K562 (cell line): Measurements from ENCODE around the gene DIRAS1. TPM values are rescaled to one million over a fixed set of nuclear protein-coding genes. Genes with fewer than 3 reads are reported as not detected.

Source experiments
- ATAC-seq: fragments of 200-7000 bp; cut with Tn5 transposase; 3 replicates; pipeline ENCODE4 v1.9.1; 2020; ENCODE audit warnings: moderate library complexity
- BruUV-seq: library from RNA; stranded (reverse); fragments of 400-500 nt; replicated peaks from 2 replicates; lab custom pipeline; 2021; lab: Mats Ljungman, UMichigan
- CTCF ChIA-PET: fragments of 300-600 bp; formaldehyde crosslinking; extraction: SDS; loops from one replicate; lab custom pipeline; 2021; ENCODE audit warnings: low intra/inter-chr PET ratio; lab: Yijun Ruan, JAX
- POLR2A ChIA-PET: fragments of 300-600, 350-650 bp; sonication (Branson Sonifier 250); formaldehyde crosslinking; extraction: SDS; loops from one replicate; lab custom pipeline; 2021; ENCODE audit warnings: antibody characterized with exemption, inconsistent platforms; lab: Yijun Ruan, JAX
- DNase-seq, 4 experiments: peaks; one replicate each; pipeline versions ENCODE4 v3.0.0 to v3.0.0-alpha.2; 2011 to 2018; ENCODE audit warnings: low spot score in 3 of 4, mixed read lengths in 3 of 4; ENCODE audit errors: extremely low read depth in 1 of 4
- FAIRE-seq: peaks from 2 replicates; lab custom pipeline; 2011; peaks lifted over from hg19 to GRCh38; lab: Jason Lieb, UNC
- H2AFZ ChIP-seq: 2 replicates; pipeline ENCODE4 v1.6.0; 2011; ENCODE audit warnings: low read depth, low read length, control low read depth, inconsistent platforms
- H3K27ac ChIP-seq: fragments of 200-600 bp; 3 replicates; pipeline ENCODE4 v1.8.0; 2011; ENCODE audit warnings: low read depth, mild to moderate bottlenecking, control low read depth, inconsistent platforms, low read length, moderate library complexity, mixed read lengths; ENCODE audit errors: extremely low read depth
- H3K27me3 ChIP-seq, 2 experiments: fragments of 300-600 bp in 1 of 2; 2 replicates in 1 of 2; 3 replicates in 1 of 2; pipeline versions ENCODE4 v1.6.0 to v1.8.0; 2011; ENCODE audit warnings: inconsistent platforms in 2 of 2, low read length in 2 of 2, mild to moderate bottlenecking in 1 of 2, mixed read lengths in 1 of 2, moderate library complexity in 1 of 2; ENCODE audit not compliant: control insufficient read depth in 2 of 2, insufficient read depth in 2 of 2
- H3K36me3 ChIP-seq: fragments of 300-600 bp; 3 replicates; pipeline ENCODE4 v1.8.0; 2011; ENCODE audit warnings: mild to moderate bottlenecking, low read length, inconsistent platforms; ENCODE audit not compliant: control insufficient read depth, insufficient read depth
- H3K4me1 ChIP-seq, 2 experiments: fragments of 200-600 bp in 1 of 2; replicated peaks in 1 of 2; 2 replicates in 1 of 2; 3 replicates in 1 of 2; pipeline versions ENCODE4 v1.5.1 to v1.8.0; 2011; ENCODE audit warnings: inconsistent platforms in 2 of 2, low read length in 2 of 2, mild to moderate bottlenecking in 1 of 2, mixed read lengths in 1 of 2, moderate library complexity in 1 of 2; ENCODE audit not compliant: control insufficient read depth in 2 of 2, insufficient read depth in 2 of 2
- H3K4me2 ChIP-seq: 2 replicates; pipeline ENCODE4 v1.6.1; 2011; ENCODE audit warnings: low read length, control low read depth, inconsistent platforms, mixed read lengths; ENCODE audit not compliant: insufficient read depth
- H3K4me3 ChIP-seq: fragments of 200-600 bp; sonication (generic), shearing (Covaris generic); 2 replicates; pipeline ENCODE4 v1.5.1; 2016; ENCODE audit warnings: control low read depth, inconsistent platforms
- H3K79me2 ChIP-seq: fragments of 200-600 bp; 3 replicates; pipeline ENCODE4 v1.8.0; 2011; ENCODE audit warnings: low read length, inconsistent platforms; ENCODE audit not compliant: control insufficient read depth, insufficient read depth
- H3K9ac ChIP-seq, 2 experiments: 2 replicates each; pipeline versions ENCODE4 v1.6.0 to v1.6.1; 2011; ENCODE audit warnings: low read depth in 2 of 2, low read length in 2 of 2, control low read depth in 1 of 2, inconsistent platforms in 1 of 2, mild to moderate bottlenecking in 1 of 2, mixed read lengths in 1 of 2; ENCODE audit not compliant: insufficient read depth in 1 of 2
- H3K9me1 ChIP-seq: one replicate; pipeline ENCODE4 v1.6.0; 2011; ENCODE audit warnings: inconsistent platforms, mild to moderate bottlenecking, low read length, moderate library complexity; ENCODE audit not compliant: control insufficient read depth, insufficient read depth
- H3K9me3 ChIP-seq: replicated peaks from 2 replicates; pipeline ENCODE4 v1.5.1; 2011; ENCODE audit warnings: low read depth, low read length, inconsistent platforms; ENCODE audit not compliant: control insufficient read depth, insufficient read depth
- H4K20me1 ChIP-seq: replicated peaks from 2 replicates; pipeline ENCODE4 v1.6.1; 2011; ENCODE audit warnings: low read length, inconsistent platforms, mixed read lengths; ENCODE audit not compliant: control insufficient read depth, insufficient read depth
- HNRNPL ChIP-seq: fragments of 200-400 bp; formaldehyde crosslinking; IDR thresholded peaks from 2 replicates; pipeline ENCODE4 v1.6.1; 2017; ENCODE audit warnings: low read depth, mild to moderate bottlenecking, low read length
- NR2C2 ChIP-seq, 2 experiments: fragments of 200-800 bp in 1 of 2; sonication (Bioruptor generic) in 1 of 2; sonication (generic) in 1 of 2; formaldehyde crosslinking in 1 of 2; IDR thresholded peaks; 2 replicates each; pipeline versions ENCODE4 v1.6.1 to v1.8.0; 2016 to 2022; ENCODE audit warnings: mild to moderate bottlenecking in 1 of 2, missing compliant biosample characterization in 1 of 2, missing genetic modification characterization in 1 of 2, missing genetic modification reagents in 1 of 2
- RBFOX2 ChIP-seq: fragments of 200-400 bp; formaldehyde crosslinking; IDR thresholded peaks from 2 replicates; pipeline ENCODE4 v1.6.1; 2017; ENCODE audit warnings: low read depth, mild to moderate bottlenecking, low read length, moderate library complexity
- ZNF589 ChIP-seq: fragments of 200-800 bp; sonication (Bioruptor generic); IDR thresholded peaks from 2 replicates; pipeline ENCODE4 v1.6.1; 2016; ENCODE audit warnings: low read depth, missing genetic modification characterization, missing compliant biosample characterization
- WGBS: fragments of 100-300 bp; shearing (Covaris generic); methylation state at CpG from one replicate; pipeline ENCODE4 v1.1.6; 2016; ENCODE audit warnings: low coverage, mixed read lengths; ENCODE audit not compliant: insufficient coverage; ENCODE audit errors: missing lambda C conversion rate; 5-methylcytosine and 5-hydroxymethylcytosine counted together
- in situ Hi-C: fragments of 300-500 bp; cut with MboI; formaldehyde crosslinking; loops from 4 replicates; pipeline ENCODE4 v1.15.0; 2018; ENCODE audit warnings: inconsistent platforms, mixed read lengths
- intact Hi-C: fragments of 100-400 bp; cut with micrococcal nuclease; formaldehyde crosslinking; loops from 2 replicates; pipeline ENCODE4 v1.14.2; 2022
- polyA plus RNA-seq, 8 experiments: library from polyadenylated mRNA; depleted of rRNA in 4 of 8; stranded (reverse) in 5 of 8; unstranded in 3 of 8; fragments of >200 nt; fragmentation: Nextera tagmentation in 2 of 8; fragmentation: Illumina TruSeq in 1 of 8; extraction: Ambion mirVana in 2 of 8; extraction: Trizol in 1 of 8; gene quantifications; 2 replicates each; pipeline versions ENCODE4 v1.2.1 to v1.2.3, GENCODE V29; 2011 to 2014; ENCODE audit warnings: inconsistent platforms in 1 of 8, missing spikeins in 1 of 8
- total RNA-seq, 7 experiments: library from RNA; depleted of rRNA in 6 of 7; stranded (reverse); fragments of >200 nt in 6 of 7; fragmentation: Illumina TruSeq in 2 of 7; extraction: Trizol in 2 of 7; gene quantifications; 2 replicates each; pipeline versions ENCODE4 v1.2.1 to v1.2.3, GENCODE V29; 2011 to 2021; ENCODE audit warnings: low replicate concordance in 1 of 7
- TF ChIP-seq, protein P1 (sequence below), 2 experiments: fragments of 450-650 bp; IDR thresholded peaks; 2 replicates each; pipeline ENCODE4 v1.6.1; 2016; ENCODE audit warnings: mild to moderate bottlenecking in 2 of 2, borderline replicate concordance in 1 of 2, low read depth in 1 of 2, moderate library complexity in 1 of 2

The DIRAS1 gene
- total and polyA plus RNA-seq, 9 of the 15 experiments (the other 6 are each of a cell fraction or from before 2014, with no cell fraction given), result 0.11 to 12.0 (median 2.9) TPM

DNA sequence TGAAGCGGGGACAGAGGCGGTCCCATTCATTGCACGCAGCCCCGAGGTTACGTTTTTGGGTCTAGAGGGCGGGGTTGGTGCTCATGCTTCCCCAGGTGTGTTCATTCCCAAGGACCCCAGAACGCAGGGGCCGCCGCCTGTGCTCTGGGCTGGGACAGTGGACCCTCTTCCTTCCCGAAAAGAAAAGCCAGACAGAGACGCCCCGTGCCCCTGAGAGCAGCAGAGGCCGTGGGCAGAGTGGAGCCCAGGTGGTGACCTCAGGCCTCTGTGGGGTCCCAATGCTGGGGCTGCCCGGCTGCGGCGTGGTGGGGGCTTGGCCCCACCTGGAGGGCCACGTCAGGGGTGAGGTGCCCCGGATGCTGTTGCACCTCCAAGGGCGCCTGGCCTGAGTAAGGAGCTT is 46.5 kb upstream of the DIRAS1 start:
- no peak for FAIRE-seq
- no peak overlapping the region for H3K9ac ChIP-seq

DNA sequence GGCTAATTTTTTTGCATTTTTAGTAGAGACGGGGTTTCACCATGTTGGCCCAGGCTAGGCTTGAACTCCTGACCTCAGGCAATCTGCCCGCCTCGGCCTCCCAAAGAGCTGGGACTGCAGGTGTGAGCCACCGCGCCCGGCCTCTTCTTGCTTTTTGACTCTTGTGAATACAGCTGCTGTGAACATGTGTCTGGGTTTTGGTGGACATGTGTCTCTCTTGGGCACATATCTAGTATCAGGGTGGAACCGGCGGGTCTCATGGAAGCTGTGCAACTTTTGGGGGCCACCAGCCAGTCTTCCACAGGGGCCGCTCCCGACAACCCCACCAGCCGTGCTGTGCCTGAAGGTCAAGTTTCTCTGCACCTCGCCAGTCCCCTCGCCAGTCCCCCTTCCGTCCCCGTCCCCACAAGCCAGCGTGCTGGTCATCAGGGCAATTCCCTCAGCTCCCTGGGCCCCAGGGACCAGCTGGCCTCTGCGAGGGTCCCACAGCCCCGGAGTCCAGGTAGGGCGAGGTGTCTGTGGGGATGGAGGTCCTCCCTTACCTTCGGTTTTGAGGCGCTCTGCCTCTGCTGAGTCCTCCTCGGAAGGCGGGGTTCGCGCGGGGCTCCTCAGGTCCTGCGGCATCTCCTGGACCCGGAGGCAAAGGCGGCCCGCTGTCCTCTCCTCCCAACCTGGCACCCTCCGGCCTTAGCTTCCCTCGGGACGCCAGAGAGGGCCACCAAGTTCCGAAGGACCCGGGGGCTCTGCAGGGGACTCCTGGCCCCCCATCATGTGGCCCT is 45.6 kb upstream of the DIRAS1 start:
- DNase-seq (no peak), FAIRE-seq (no peak), ATAC-seq (no peak)
- Histone ChIP-seq H3K36me3 (peaks cover 90% of the 10 kb centered on the region; the same call in 2 of the 3 replicates), H3K79me2 (peaks cover 34% of the 10 kb centered on the region), H3K4me1 (peaks cover 0 to 40% of the 10 kb centered on the region in 2 experiments; a peak in 2 of 5 replicates), H3K9me1 (no peaks in the 10 kb centered on the region), H4K20me1 (peaks cover 15% of the 10 kb centered on the region; the same call in 1 of the 2 replicates), H3K9ac (no peak overlapping the region; a peak in 1 of 4 replicates), H2AFZ (no peak overlapping the region), H3K4me2 (no peak overlapping the region), H3K27ac (no peak overlapping the region), H3K9me3 (no peaks in the 10 kb centered on the region), H3K27me3 (no peaks in the 10 kb centered on the region), H3K4me3 (no peak overlapping the region)
- 97% methylated on average over 22 of the region's 35 CpGs for WGBS
- in situ Hi-C loops, result no loop called here
- ChIA-PET CTCF (no interaction called here), POLR2A (interaction anchor here (1.2 kb wide), 1 partner anchor 15 kb away, joined by 3 read pairs; no protein-coding TSS in a partner anchor)
- BruUV-seq, result no TSS peak
- intact Hi-C loops, result no loop called here
- TF ChIP-seq, protein P1, sequence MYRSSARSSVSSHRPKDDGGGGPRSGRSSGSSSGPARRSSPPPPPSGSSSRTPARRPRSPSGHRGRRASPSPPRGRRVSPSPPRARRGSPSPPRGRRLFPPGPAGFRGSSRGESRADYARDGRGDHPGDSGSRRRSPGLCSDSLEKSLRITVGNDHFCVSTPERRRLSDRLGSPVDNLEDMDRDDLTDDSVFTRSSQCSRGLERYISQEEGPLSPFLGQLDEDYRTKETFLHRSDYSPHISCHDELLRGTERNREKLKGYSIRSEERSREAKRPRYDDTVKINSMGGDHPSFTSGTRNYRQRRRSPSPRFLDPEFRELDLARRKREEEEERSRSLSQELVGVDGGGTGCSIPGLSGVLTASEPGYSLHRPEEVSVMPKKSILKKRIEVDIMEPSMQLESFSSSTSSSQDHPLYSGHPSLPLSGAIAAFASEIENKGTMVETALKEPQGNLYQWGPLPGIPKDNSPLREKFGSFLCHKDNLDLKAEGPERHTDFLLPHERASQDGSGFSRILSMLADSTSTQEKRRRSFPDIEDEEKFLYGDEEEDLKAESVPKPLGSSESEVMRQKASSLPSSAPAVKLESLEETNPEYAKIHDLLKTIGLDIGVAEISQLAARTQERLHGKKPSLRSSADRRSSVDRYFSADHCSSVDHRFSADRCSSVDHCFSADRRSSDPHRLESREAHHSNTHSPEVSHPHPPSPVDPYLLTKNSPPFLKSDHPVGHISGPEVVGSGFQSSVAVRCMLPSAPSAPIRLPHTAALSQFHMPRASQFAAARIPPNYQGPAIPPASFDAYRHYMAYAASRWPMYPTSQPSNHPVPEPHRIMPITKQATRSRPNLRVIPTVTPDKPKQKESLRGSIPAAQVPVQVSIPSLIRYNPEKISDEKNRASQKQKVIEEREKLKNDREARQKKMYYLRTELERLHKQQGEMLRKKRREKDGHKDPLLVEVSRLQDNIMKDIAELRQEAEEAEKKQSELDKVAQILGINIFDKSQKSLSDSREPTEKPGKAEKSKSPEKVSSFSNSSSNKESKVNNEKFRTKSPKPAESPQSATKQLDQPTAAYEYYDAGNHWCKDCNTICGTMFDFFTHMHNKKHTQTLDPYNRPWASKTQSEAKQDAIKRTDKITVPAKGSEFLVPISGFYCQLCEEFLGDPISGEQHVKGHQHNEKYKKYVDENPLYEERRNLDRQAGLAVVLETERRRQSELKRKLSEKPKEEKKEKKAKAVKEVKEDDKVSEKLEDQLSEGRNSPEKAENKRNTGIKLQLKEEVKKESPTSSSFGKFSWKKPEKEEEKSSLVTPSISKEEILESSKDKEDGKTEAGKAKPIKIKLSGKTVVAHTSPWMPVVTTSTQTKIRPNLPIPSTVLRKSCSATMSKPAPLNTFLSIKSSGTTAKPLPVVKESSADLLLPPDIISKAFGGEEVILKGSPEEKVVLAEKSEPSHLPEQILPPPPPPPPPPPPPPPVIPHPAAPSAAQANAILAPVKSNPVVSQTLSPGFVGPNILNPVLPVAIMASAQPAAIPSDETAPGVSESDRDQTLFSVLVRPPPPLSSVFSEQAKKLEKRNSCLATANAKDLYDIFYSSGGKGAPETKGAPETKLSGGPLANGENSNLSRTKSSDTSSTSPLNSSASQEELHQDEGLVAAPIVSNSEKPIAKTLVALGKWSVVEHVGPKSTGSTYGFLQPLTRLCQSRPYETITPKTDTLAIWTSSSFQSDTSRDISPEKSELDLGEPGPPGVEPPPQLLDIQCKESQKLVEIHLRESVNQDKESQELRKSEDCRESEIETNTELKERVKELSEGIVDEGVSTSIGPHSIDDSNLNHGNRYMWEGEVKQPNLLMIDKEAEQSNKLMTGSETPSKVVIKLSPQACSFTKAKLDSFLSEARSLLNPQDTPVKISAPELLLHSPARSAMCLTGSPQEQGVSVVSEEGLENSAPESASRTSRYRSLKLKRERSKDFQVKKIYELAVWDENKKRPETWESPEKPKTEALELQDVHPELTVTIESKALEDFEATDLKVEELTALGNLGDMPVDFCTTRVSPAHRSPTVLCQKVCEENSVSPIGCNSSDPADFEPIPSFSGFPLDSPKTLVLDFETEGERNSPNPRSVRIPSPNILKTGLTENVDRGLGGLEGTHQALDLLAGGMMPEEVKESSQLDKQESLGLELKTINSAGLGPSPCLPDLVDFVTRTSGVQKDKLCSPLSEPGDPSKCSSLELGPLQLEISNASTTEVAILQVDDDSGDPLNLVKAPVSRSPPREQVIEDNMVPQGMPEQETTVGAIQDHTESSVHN (IDR thresholded peaks at IDR 0.05; ENCODE audit: borderline replicate concordance in 1 of 2, low read depth in 1 of 2), result no peak
- TF ChIP-seq ZNF589 (CRISPR knock-in tag), result no peak
- TF ChIP-seq HNRNPL, result no peak

More for the DNA sequence above, 46.5 kb upstream of the DIRAS1 start:
- Histone ChIP-seq H4K20me1 (peaks cover 21% of the 10 kb centered on the region), H3K27me3 (no peaks in the 10 kb centered on the region), H3K9me3 (no peaks in the 10 kb centered on the region), H3K27ac (no peak overlapping the region), H3K4me1 (peaks cover 0 to 46% of the 10 kb centered on the region in 2 experiments; a peak in 2 of 5 replicates), H3K4me3 (no peak overlapping the region), H3K36me3 (peaks cover 89% of the 10 kb centered on the region; the same call in 2 of the 3 replicates)
- 98% methylated on average over 9 of the region's 19 CpGs for WGBS
- intact Hi-C loops, result no loop called here
- CTCF ChIA-PET, result no interaction called here
- TF ChIP-seq NR2C2 (CRISPR knock-in tag; IDR thresholded peaks at IDR 0.05) (no peak), NR2C2 (tag; IDR thresholded peaks at IDR 0.05) (no peak), RBFOX2 (0 out of 2 replicates have a peak, but pooled peaks have one; percentile 15)
- TF ChIP-seq, all 486 proteins: peak for 1
- no peak for ATAC-seq
- Histone ChIP-seq H3K79me2 (peaks cover 43% of the 10 kb centered on the region), H3K9me1 (no peaks in the 10 kb centered on the region), H2AFZ (no peak overlapping the region), H3K4me2 (no peak overlapping the region)
- BruUV-seq, result no TSS peak
- DNase-seq, result no peak
- POLR2A ChIA-PET, result interaction anchor here (2.6 kb wide), 1 partner anchor 13 kb away, joined by 12 read pairs; no protein-coding TSS in a partner anchor
- in situ Hi-C loops, result no loop called here
